Upper lobe of left lung (tissue), 6 donors: Measurements from ENCODE around the gene ADAP1. TPM values are rescaled to one million over a fixed set of nuclear protein-coding genes. Genes with fewer than 3 reads are reported as not detected.

Source experiments
- ATAC-seq, 2 donors: fragments of 200-7000 bp; cut with Tn5 transposase; one replicate each; pipeline ENCODE4 v1.9.1; 2022; ENCODE audit warnings: mild to moderate bottlenecking in 2 of 2, moderate library complexity in 2 of 2; ENCODE audit not compliant: low FRiP score in 2 of 2
- DNase-seq, 2 donors: peaks; one replicate each; pipeline ENCODE4 v3.0.0-alpha.2; 2019 to 2020
- H3K27ac ChIP-seq, 4 donors: fragments of 200-600 bp; sonication (generic); one replicate each; pipeline ENCODE4 v1.5.1; 2016 to 2019
- H3K27me3 ChIP-seq, 4 donors: fragments of 200-600 bp; sonication (generic); one replicate each; pipeline ENCODE4 v1.5.1; 2017 to 2019
- H3K36me3 ChIP-seq, 4 donors: fragments of 200-600 bp; sonication (generic); one replicate each; pipeline ENCODE4 v1.5.1; 2016 to 2019
- H3K4me1 ChIP-seq, 4 donors: fragments of 200-600 bp; sonication (generic); one replicate each; pipeline ENCODE4 v1.5.1; 2018 to 2019
- H3K4me3 ChIP-seq, 4 donors: fragments of 200-600 bp; sonication (generic); one replicate each; pipeline ENCODE4 v1.5.1; 2017 to 2019; ENCODE audit warnings: mild to moderate bottlenecking in 2 of 4, moderate library complexity in 1 of 4
- H3K9me3 ChIP-seq, 4 donors: fragments of 200-600 bp; sonication (generic); one replicate each; pipeline ENCODE4 v1.5.1; 2018 to 2019
- CTCF ChIP-seq, 6 experiments: fragments of 450-650 bp in 4 of 6; fragments of 200-600 bp in 2 of 6; sonication (generic) in 2 of 6; IDR thresholded peaks; one replicate each; pipeline ENCODE4 v1.5.1; 2016 to 2019; ENCODE audit warnings: antibody characterized with exemption in 6 of 6
- EP300 ChIP-seq, 4 donors: sonication (generic); formaldehyde crosslinking; IDR thresholded peaks; one replicate each; pipeline ENCODE4 v1.5.1; 2017; ENCODE audit warnings: antibody characterized with exemption in 4 of 4, control low read depth in 2 of 4
- POLR2A ChIP-seq, 4 donors: fragments of 450-650 bp; IDR thresholded peaks; one replicate each; pipeline ENCODE4 v1.5.1; 2016 to 2017; ENCODE audit warnings: antibody characterized with exemption in 4 of 4, mild to moderate bottlenecking in 2 of 4
- POLR2AphosphoS5 ChIP-seq, 2 donors: sonication (generic); formaldehyde crosslinking; IDR thresholded peaks; one replicate each; pipeline ENCODE4 v1.5.1; 2017; ENCODE audit warnings: antibody characterized with exemption in 2 of 2
- WGBS, 2 donors: methylation state at CpG; one replicate each; pipeline ENCODE4 v1.1.5; 2017 to 2018; 5-methylcytosine and 5-hydroxymethylcytosine counted together
- total RNA-seq, 6 donors: library from RNA; depleted of rRNA in 4 of 6; stranded (reverse); fragments of >200 nt in 4 of 6; gene quantifications; one replicate each; pipeline versions ENCODE4 v1.1.0 to v1.2.1, GENCODE V29; 2016 to 2021
- donor health status: DM: no; HTN: no; CAD: no; lungs with moderate emphysema.
- donor health status: DM: no; HTN: yes; CAD: no; lungs with severe emphysema.

The ADAP1 gene
- total RNA-seq, 6 donors from 2014 or later: 31.0 to 109 (median 37.5) TPM

- peaks cover 41 to 90% (median 81%) of the 10 kb centered on the region in 4 donors for H3K36me3 ChIP-seq
- no peak overlapping the region for H3K27ac ChIP-seq
- no peak for TF ChIP-seq CTCF (IDR thresholded peaks at IDR 0.05)
- H3K4me1 ChIP-seq: peaks cover 0 to under 1% (median 0%) of the 10 kb centered on the region in 4 donors
- no peaks in the 10 kb centered on the region for H3K9me3 ChIP-seq
- 94 to 96% methylated on average over 15 of the region's 15 CpGs for WGBS, 2 donors
- peak in 1 of 2 donors; percentile 52 for DNase-seq
- no peaks in the 10 kb centered on the region for H3K27me3 ChIP-seq
- ATAC-seq: no peak
- no peak overlapping the region for H3K4me3 ChIP-seq
Measured at GRCh38 chr7:890868-891267, 63.6 kb downstream of the ADAP1 start.

DNA sequence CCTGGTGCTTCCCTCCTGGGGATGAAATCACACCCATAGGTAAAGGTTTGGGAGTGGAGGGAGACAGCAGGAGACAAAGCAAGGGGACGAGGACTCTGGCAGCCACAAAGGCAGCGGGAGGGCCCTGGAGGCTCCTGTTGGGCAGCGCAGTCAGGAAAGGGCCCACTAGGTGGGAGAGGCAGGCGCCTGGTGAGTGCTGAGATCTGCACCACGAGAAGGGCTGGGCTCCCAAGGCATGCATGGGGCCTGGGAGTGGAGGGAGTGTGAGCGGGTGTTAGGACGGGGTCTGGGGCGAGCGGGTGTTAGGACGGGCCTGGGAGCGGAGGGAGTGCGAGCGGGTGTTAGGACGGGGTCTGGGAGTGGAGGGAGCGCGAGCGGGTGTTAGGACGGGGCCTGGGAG lies 65.1 kb downstream of the ADAP1 start:
- H3K4me3 ChIP-seq: no peak overlapping the region
- H3K27ac ChIP-seq: no peak overlapping the region
- DNase-seq: peak in 1 of 2 donors; percentile 57
- H3K36me3 ChIP-seq: peaks cover 33 to 79% (median 67%) of the 10 kb centered on the region in 4 donors
- WGBS, 2 donors: 95 to 97% methylated on average over 9 to 14 of the region's 18 CpGs
- no peaks in the 10 kb centered on the region for H3K9me3 ChIP-seq
- H3K4me1 ChIP-seq: peaks cover 0 to 6% (median 0%) of the 10 kb centered on the region in 4 donors
- ATAC-seq: no peak
- TF ChIP-seq CTCF (IDR thresholded peaks at IDR 0.05) (no peak), EP300 (IDR thresholded peaks at IDR 0.05) (no peak), POLR2AphosphoS5 (IDR thresholded peaks at IDR 0.05) (no peak), POLR2A (IDR thresholded peaks at IDR 0.05) (no peak)
- H3K27me3 ChIP-seq: no peaks in the 10 kb centered on the region

DNA sequence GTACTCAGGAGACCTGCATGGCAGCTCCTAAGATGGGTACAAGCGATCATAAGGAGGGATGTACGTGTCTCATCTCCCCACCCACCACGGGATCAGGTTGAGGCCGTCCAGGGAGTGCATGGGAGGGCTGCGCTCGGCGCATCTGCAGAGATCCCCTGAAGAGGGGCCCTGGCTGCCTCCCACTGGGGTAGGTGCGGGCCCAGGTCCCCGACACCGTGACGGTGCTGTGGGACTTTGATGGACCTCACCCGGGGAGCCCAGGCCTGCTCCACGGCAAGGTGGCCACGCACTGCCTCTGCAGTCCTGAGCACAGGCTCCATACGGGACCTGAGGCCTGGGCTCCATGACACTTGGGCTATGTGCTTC lies 65.5 kb downstream of the ADAP1 start:
- Histone ChIP-seq H3K36me3 (peaks cover 33 to 76% (median 64%) of the 10 kb centered on the region in 4 donors), H3K4me1 (peaks cover 0 to 6% (median 0%) of the 10 kb centered on the region in 4 donors), H3K27me3 (no peaks in the 10 kb centered on the region), H3K27ac (no peak overlapping the region), H3K9me3 (no peaks in the 10 kb centered on the region), H3K4me3 (no peak overlapping the region)
- 85 to 98% methylated on average over 10 to 14 of the region's 15 CpGs for WGBS, 2 donors
- ATAC-seq (no peak), DNase-seq (peak in 1 of 2 donors; percentile 72)
- no peak for TF ChIP-seq POLR2AphosphoS5 (IDR thresholded peaks at IDR 0.05)
- no peak for TF ChIP-seq CTCF (IDR thresholded peaks at IDR 0.05)
- no peak for TF ChIP-seq EP300 (IDR thresholded peaks at IDR 0.05)
- TF ChIP-seq POLR2A (IDR thresholded peaks at IDR 0.05): no peak

GRCh38 chr7:888081-889024 lies 66.1 kb downstream of the ADAP1 start:
- DNase-seq (peak in 1 of 2 donors; percentile 72), ATAC-seq (no peak)
- Histone ChIP-seq H3K4me1 (peaks cover 0 to 8% (median 2%) of the 10 kb centered on the region in 4 donors), H3K27ac (no peak overlapping the region), H3K27me3 (no peaks in the 10 kb centered on the region), H3K36me3 (peaks cover 33 to 69% (median 57%) of the 10 kb centered on the region in 4 donors), H3K9me3 (no peaks in the 10 kb centered on the region), H3K4me3 (no peak overlapping the region)
- WGBS, 2 donors: 91 to 95% methylated on average over 16 to 43 of the region's 43 CpGs
- TF ChIP-seq CTCF (IDR thresholded peaks at IDR 0.05): no peak
- no peak for TF ChIP-seq EP300 (IDR thresholded peaks at IDR 0.05)
- TF ChIP-seq POLR2AphosphoS5 (IDR thresholded peaks at IDR 0.05): no peak
- TF ChIP-seq POLR2A (IDR thresholded peaks at IDR 0.05): no peak
